Astrocyte (in vitro differentiated cells and primary cell): ENCODE data around the gene ELF1. TPM values are rescaled to one million over a fixed set of nuclear protein-coding genes. Genes with fewer than 3 reads are reported as not detected.

ENCODE experiments used
- DNase-seq: peaks from one replicate; pipeline ENCODE4 v3.0.0-alpha.2; 2010; ENCODE audit warnings: low read depth
- FAIRE-seq: peaks from 2 replicates; lab custom pipeline; 2011; peaks lifted over from hg19 to GRCh38; lab: Jason Lieb, UNC
- H2AFZ ChIP-seq: 2 replicates; pipeline ENCODE4 v1.6.0; 2012; ENCODE audit warnings: low read depth, low read length, inconsistent platforms
- H3K27ac ChIP-seq: 2 replicates; pipeline ENCODE4 v1.5.1; 2011; ENCODE audit warnings: low read depth, low read length, inconsistent platforms
- H3K27me3 ChIP-seq: 2 replicates; pipeline ENCODE4 v1.6.0; 2011; ENCODE audit warnings: low read length, inconsistent platforms; ENCODE audit not compliant: insufficient read depth
- H3K36me3 ChIP-seq: 2 replicates; pipeline ENCODE4 v1.5.1; 2011; ENCODE audit warnings: low read length, inconsistent platforms; ENCODE audit not compliant: insufficient read depth
- H3K4me1 ChIP-seq: 2 replicates; pipeline ENCODE4 v1.5.1; 2011; ENCODE audit warnings: low read length, inconsistent platforms; ENCODE audit not compliant: insufficient read depth
- H3K4me2 ChIP-seq: 2 replicates; pipeline ENCODE4 v1.6.0; 2012; ENCODE audit warnings: low read length, inconsistent platforms
- H3K4me3 ChIP-seq: 2 replicates; pipeline ENCODE4 v1.5.1; 2011; ENCODE audit warnings: low read depth, mild to moderate bottlenecking, low read length, inconsistent platforms; ENCODE audit not compliant: insufficient read depth
- H3K79me2 ChIP-seq: 2 replicates; pipeline ENCODE4 v1.6.0; 2012; ENCODE audit warnings: mild to moderate bottlenecking, low read length, inconsistent platforms; ENCODE audit not compliant: insufficient read depth
- H3K9ac ChIP-seq: 2 replicates; pipeline ENCODE4 v1.6.0; 2012; ENCODE audit warnings: mild to moderate bottlenecking, low read length, inconsistent platforms
- H3K9me3 ChIP-seq: 2 replicates; pipeline ENCODE4 v1.5.1; 2012; ENCODE audit warnings: low read depth, mild to moderate bottlenecking, low read length, inconsistent platforms; ENCODE audit not compliant: insufficient read depth
- H4K20me1 ChIP-seq: 2 replicates; pipeline ENCODE4 v1.6.0; 2012; ENCODE audit warnings: low read length, inconsistent platforms; ENCODE audit not compliant: insufficient read depth
- H3K27ac Mint-ChIP-seq: one replicate; pipeline ENCODE4 v1.8.0; 2021; ENCODE audit warnings: mild to moderate bottlenecking, mixed read lengths; ENCODE audit not compliant: unreplicated experiment
- H3K27me3 Mint-ChIP-seq: one replicate; pipeline ENCODE4 v1.8.0; 2021; ENCODE audit warnings: low read depth, mixed read lengths; ENCODE audit not compliant: unreplicated experiment
- H3K36me3 Mint-ChIP-seq: one replicate; pipeline ENCODE4 v1.8.0; 2021; ENCODE audit warnings: low read depth, mixed read lengths; ENCODE audit not compliant: unreplicated experiment
- H3K4me1 Mint-ChIP-seq: one replicate; pipeline ENCODE4 v1.8.0; 2021; ENCODE audit warnings: low read depth, mixed read lengths; ENCODE audit not compliant: unreplicated experiment
- H3K4me3 Mint-ChIP-seq: one replicate; pipeline ENCODE4 v1.8.0; 2021; ENCODE audit warnings: mild to moderate bottlenecking, moderate library complexity, mixed read lengths; ENCODE audit not compliant: unreplicated experiment
- H3K9me3 Mint-ChIP-seq: one replicate; pipeline ENCODE4 v1.8.0; 2021; ENCODE audit warnings: mild to moderate bottlenecking, mixed read lengths; ENCODE audit not compliant: unreplicated experiment
- CTCF ChIP-seq: IDR thresholded peaks from 2 replicates; pipeline ENCODE4 v1.5.1; 2011; ENCODE audit warnings: low read depth, mild to moderate bottlenecking, inconsistent platforms, low read length, moderate library complexity; ENCODE audit not compliant: insufficient read depth
- EZH2 ChIP-seq: IDR thresholded peaks from 2 replicates; pipeline ENCODE4 v1.6.1; 2012; ENCODE audit warnings: mild to moderate bottlenecking, low read length, inconsistent platforms; ENCODE audit not compliant: insufficient read depth
- total RNA-seq: library from RNA; stranded (reverse); gene quantifications from 2 replicates; pipeline ENCODE4 v1.2.1, GENCODE V29; 2021

The ELF1 gene
- total RNA-seq, 1 donor from 2014 or later, result 75.1 TPM

- peaks cover 23% of the 10 kb centered on the region for H4K20me1 ChIP-seq
- H3K4me3 ChIP-seq, result no peak overlapping the region
- Mint-ChIP-seq H3K4me3 (peak overlapping the region; percentile 76), H3K27ac (peak overlapping the region; percentile 73), H3K9me3 (no peaks in the 10 kb centered on the region), H3K36me3 (peaks cover 2% of the 10 kb centered on the region), H3K27me3 (no peaks in the 10 kb centered on the region), H3K4me1 (peaks cover 20% of the 10 kb centered on the region)
- no peak overlapping the region for H3K9ac ChIP-seq
- peaks cover 5% of the 10 kb centered on the region for H3K4me1 ChIP-seq
- no peaks in the 10 kb centered on the region for H3K27me3 ChIP-seq
- FAIRE-seq (no peak), DNase-seq (no peak)
- peaks cover 41% of the 10 kb centered on the region for H3K79me2 ChIP-seq
- H2AFZ ChIP-seq, result no peak overlapping the region
- H3K27ac ChIP-seq, result no peak overlapping the region
- no peaks in the 10 kb centered on the region for H3K36me3 ChIP-seq
- H3K4me2 ChIP-seq, result no peak overlapping the region
- H3K9me3 ChIP-seq, result no peaks in the 10 kb centered on the region
- TF ChIP-seq EZH2, result no peak
- no peak for TF ChIP-seq CTCF
These were observed 1.1 kb downstream of the ELF1 start for GRCh38 chr13:41017817-41018601.

GRCh38 chr13:41017159-41017558, 2.0 kb downstream of the ELF1 start:
- no peak overlapping the region for H3K27ac ChIP-seq
- TF ChIP-seq EZH2, result no peak
- TF ChIP-seq CTCF, result no peak
- H3K4me2 ChIP-seq, result no peak overlapping the region
- H3K9ac ChIP-seq, result no peak overlapping the region
- peaks cover 5% of the 10 kb centered on the region for H3K4me1 ChIP-seq
- H3K79me2 ChIP-seq, result peaks cover 40% of the 10 kb centered on the region
- peaks cover 20% of the 10 kb centered on the region for H3K4me1 Mint-ChIP-seq
- H3K4me3 ChIP-seq, result no peak overlapping the region
- H3K4me3 Mint-ChIP-seq, result peak overlapping the region; percentile 76
- H3K27me3 ChIP-seq, result no peaks in the 10 kb centered on the region
- peaks cover 19% of the 10 kb centered on the region for H4K20me1 ChIP-seq
- no peak overlapping the region for H2AFZ ChIP-seq
- H3K36me3 ChIP-seq, result no peaks in the 10 kb centered on the region
- H3K9me3 ChIP-seq, result no peaks in the 10 kb centered on the region
- peak overlapping the region; percentile 73 for H3K27ac Mint-ChIP-seq
- no peak for DNase-seq
- H3K9me3 Mint-ChIP-seq, result no peaks in the 10 kb centered on the region
- no peak for FAIRE-seq
- no peaks in the 10 kb centered on the region for H3K27me3 Mint-ChIP-seq
- H3K36me3 Mint-ChIP-seq, result peaks cover 2% of the 10 kb centered on the region

- no peak overlapping the region for H2AFZ ChIP-seq
- H3K4me3 ChIP-seq, result no peak overlapping the region
- H3K27me3 ChIP-seq, result no peaks in the 10 kb centered on the region
- H3K4me3 Mint-ChIP-seq, result no peak overlapping the region
- H3K36me3 Mint-ChIP-seq, result peaks cover 2% of the 10 kb centered on the region
- H3K36me3 ChIP-seq, result no peaks in the 10 kb centered on the region
- H3K9me3 Mint-ChIP-seq, result no peaks in the 10 kb centered on the region
- H3K27me3 Mint-ChIP-seq, result no peaks in the 10 kb centered on the region
- peaks cover 16% of the 10 kb centered on the region for H4K20me1 ChIP-seq
- H3K27ac ChIP-seq, result no peak overlapping the region
- H3K4me1 ChIP-seq, result peaks cover 5% of the 10 kb centered on the region
- peaks cover 28% of the 10 kb centered on the region for H3K79me2 ChIP-seq
- H3K9ac ChIP-seq, result no peak overlapping the region
- no peak overlapping the region for H3K27ac Mint-ChIP-seq
- H3K4me1 Mint-ChIP-seq, result peaks cover 20% of the 10 kb centered on the region
- TF ChIP-seq CTCF, result no peak
- TF ChIP-seq EZH2, result no peak
- no peak for DNase-seq
- no peaks in the 10 kb centered on the region for H3K9me3 ChIP-seq
- no peak overlapping the region for H3K4me2 ChIP-seq
- no peak for FAIRE-seq
These were observed 3.2 kb downstream of the ELF1 start for GRCh38 chr13:41015920-41016319.
